ENCODE data around the gene ZNF701. TPM values are rescaled to one million over a fixed set of nuclear protein-coding genes. Genes with fewer than 3 reads are reported as not detected.
"Not testable (repeated sequence)": the region's sequence is repeated elsewhere in the genome, so short reads cannot be mapped to it uniquely, and the experiment has no call there.

The ZNF701 gene
- total and polyA plus RNA-seq, 7 donors, result 2.0 to 10.5 (median 6.4) TPM

- no peak for TF ChIP-seq CTCF (IDR thresholded peaks at IDR 0.05)
- H3K4me3 ChIP-seq, result no peak overlapping the region
- no peaks in the 10 kb centered on the region for H3K9me3 ChIP-seq
- peaks cover 0 to 33% of the 10 kb centered on the region in 2 donors for H3K36me3 ChIP-seq (ENCODE audit: insufficient read depth in 1 of 2, low read depth in 1 of 2)
- no peaks in the 10 kb centered on the region for H3K4me1 ChIP-seq
- H3K27ac ChIP-seq, result no peak overlapping the region
- ATAC-seq (no peak), DNase-seq (no peak)
- H3K27me3 ChIP-seq (ENCODE audit: insufficient read depth in 3 of 3, low read length in 2 of 3), result no peaks in the 10 kb centered on the region
- intact Hi-C loops (cut with DNase I), result no loop called here
- WGBS, 3 donors, result 82 to 85% (median 83%) methylated on average over 5 of the region's 5 CpGs
These were observed 20.6 kb downstream of the ZNF701 start for GRCh38 chr19:52590728-52591127.

GRCh38 chr19:52592301-52592700 is 22.2 kb downstream of the ZNF701 start:
- ATAC-seq, result no peak
- intact Hi-C loops (cut with DNase I), result no loop called here

GRCh38 chr19:52593441-52593840 is 23.4 kb downstream of the ZNF701 start:
- WGBS, 3 donors, result 95 to 100% methylated on average over 7 to 14 of the region's 25 CpGs; no CpG with 5 or more reads in 1 of the 3 donors
- intact Hi-C loops (cut with DNase I); ATAC-seq: not testable (repeated sequence)

More at GRCh38 chr19:52592301-52592700, 22.2 kb downstream of the ZNF701 start:
- Histone ChIP-seq H3K9me3 (no peaks in the 10 kb centered on the region), H3K4me3 (no peak overlapping the region), H3K4me1 (no peaks in the 10 kb centered on the region), H3K36me3 (ENCODE audit: insufficient read depth in 1 of 2, low read depth in 1 of 2) (peaks cover 5 to 46% of the 10 kb centered on the region in 2 donors), H3K27ac (no peak overlapping the region), H3K27me3 (ENCODE audit: insufficient read depth in 3 of 3, low read length in 2 of 3) (no peaks in the 10 kb centered on the region)
- 66 to 98% (median 96%) methylated on average over 3 of the region's 3 CpGs for WGBS, 3 donors
- DNase-seq, result no peak
- no peak for TF ChIP-seq CTCF (IDR thresholded peaks at IDR 0.05)

GRCh38 chr19:52599241-52599640 is 29.2 kb downstream of the ZNF701 start:
- 90 to 94% (median 92%) methylated on average over 3 of the region's 3 CpGs for WGBS, 3 donors
- no peak overlapping the region for H3K27ac ChIP-seq
- peaks cover 5% of the 10 kb centered on the region for H3K4me1 ChIP-seq
- no peak for TF ChIP-seq CTCF (IDR thresholded peaks at IDR 0.05)
- H3K36me3 ChIP-seq (ENCODE audit: insufficient read depth in 1 of 2, low read depth in 1 of 2), result peaks cover 5 to 19% of the 10 kb centered on the region in 2 donors
- ATAC-seq, result no peak
- intact Hi-C loops (cut with DNase I), result no loop called here
- no peak for DNase-seq
- H3K4me3 ChIP-seq, result no peak overlapping the region
- no peaks in the 10 kb centered on the region for H3K9me3 ChIP-seq
- H3K27me3 ChIP-seq (ENCODE audit: insufficient read depth in 3 of 3, low read length in 2 of 3), result no peaks in the 10 kb centered on the region

More at GRCh38 chr19:52593441-52593840, 23.4 kb downstream of the ZNF701 start:
- not testable (repeated sequence) for H3K4me1 ChIP-seq; H3K9me3 ChIP-seq; DNase-seq; H3K27ac ChIP-seq; H3K4me3 ChIP-seq; H3K27me3 ChIP-seq (ENCODE audit: insufficient read depth in 3 of 3, low read length in 2 of 3)
- peaks cover 5 to 46% of the 10 kb centered on the region in 2 donors for H3K36me3 ChIP-seq (ENCODE audit: insufficient read depth in 1 of 2, low read depth in 1 of 2)

GRCh38 chr19:52600639-52601024 is 30.5 kb downstream of the ZNF701 start:
- no peak for TF ChIP-seq CTCF (IDR thresholded peaks at IDR 0.05)
- DNase-seq (peak; percentile 32 to 58), ATAC-seq (peak; percentile 17 to 39 (median 26))
- intact Hi-C loops (cut with DNase I), result loop anchor here in 1 of 2 donors (5.0 kb wide), 2 partner anchors 37 to 63 kb away; partner anchors contain the start of gene ZNF83
- Histone ChIP-seq H3K27me3 (ENCODE audit: insufficient read depth in 3 of 3, low read length in 2 of 3) (peaks cover 0 to 2% (median 0%) of the 10 kb centered on the region in 3 donors), H3K36me3 (ENCODE audit: insufficient read depth in 1 of 2, low read depth in 1 of 2) (peaks cover 5 to 14% of the 10 kb centered on the region in 2 donors), H3K4me1 (peaks cover 5% of the 10 kb centered on the region), H3K9me3 (no peaks in the 10 kb centered on the region), H3K27ac (peak overlapping the region; percentile 38), H3K4me3 (peak overlapping the region; percentile 76)
- 1 to 2% (median 1%) methylated on average over 14 to 15 of the region's 15 CpGs for WGBS, 3 donors
